Loucy (cell line): ENCODE data around the gene DMBT1.

Source experiments
- CTCF ChIP-seq: fragments of 200-600 bp; sonication (generic); conservative IDR thresholded peaks from 2 replicates; pipeline ENCODE4 v1.5.1; 2014; ENCODE audit warnings: mild to moderate bottlenecking, antibody characterized with exemption, low read length
- EZH2phosphoT487 ChIP-seq: fragments of 200-600 bp; IDR thresholded peaks from 2 replicates; pipeline ENCODE4 v1.6.1; 2018; ENCODE audit warnings: antibody characterized with exemption, mild to moderate bottlenecking, moderate library complexity, borderline replicate concordance

- TF ChIP-seq CTCF (no peak), EZH2phosphoT487 (no peak)
These were observed 27.8 kb downstream of the DMBT1 start for GRCh38 chr10:122588381-122588780.
